ENCODE measurements around the gene MYCBP2.
"Not testable (repeated sequence)": the region's sequence is repeated elsewhere in the genome, so short reads cannot be mapped to it uniquely, and the experiment has no call there.

Gene MYCBP2

GRCh38 chr13:77326905-77327604, at the start of gene MYCBP2:
MYCBP2 (minus strand) TSS chr13:77327094; CDS start chr13:77326775, 319 bp downstream.
- peak; percentile 92 for FAIRE-seq

GRCh38 chr13:77375560-77376108, 48.7 kb upstream of the MYCBP2 start:
- no peak for FAIRE-seq

- FAIRE-seq, result no peak
Measured at GRCh38 chr13:77374786-77375185, 47.9 kb upstream of the MYCBP2 start.

- no peak for FAIRE-seq
Measured at GRCh38 chr13:77374339-77374738, 47.4 kb upstream of the MYCBP2 start.

- no peak for FAIRE-seq
Measured at GRCh38 chr13:77373502-77373901, 46.6 kb upstream of the MYCBP2 start.

GRCh38 chr13:77372275-77372674, 45.4 kb upstream of the MYCBP2 start:
- FAIRE-seq, result no peak

- no peak for FAIRE-seq
Measured at GRCh38 chr13:77370888-77371287, 44.0 kb upstream of the MYCBP2 start.

- no peak for FAIRE-seq
Measured at GRCh38 chr13:77362166-77362565, 35.3 kb upstream of the MYCBP2 start.

GRCh38 chr13:77360032-77360685, 33.3 kb upstream of the MYCBP2 start:
- no peak for FAIRE-seq

- no peak for FAIRE-seq
Measured at GRCh38 chr13:77359171-77359570, 32.3 kb upstream of the MYCBP2 start.

GRCh38 chr13:77358001-77358400, 31.1 kb upstream of the MYCBP2 start:
- FAIRE-seq, result no peak

GRCh38 chr13:77356155-77356554, 29.3 kb upstream of the MYCBP2 start:
- FAIRE-seq, result no peak

GRCh38 chr13:77353995-77354394, 27.1 kb upstream of the MYCBP2 start:
- FAIRE-seq, result no peak

- no peak for FAIRE-seq
Measured at GRCh38 chr13:77351315-77351714, 24.4 kb upstream of the MYCBP2 start.

GRCh38 chr13:77350811-77351210, 23.9 kb upstream of the MYCBP2 start:
- FAIRE-seq, result no peak

- FAIRE-seq, result no peak
Measured at GRCh38 chr13:77349365-77349764, 22.5 kb upstream of the MYCBP2 start.

GRCh38 chr13:77347351-77347750, 20.5 kb upstream of the MYCBP2 start:
- not testable (repeated sequence) for FAIRE-seq

GRCh38 chr13:77345150-77345780, 18.4 kb upstream of the MYCBP2 start:
- no peak for FAIRE-seq

GRCh38 chr13:77343841-77344240, 16.9 kb upstream of the MYCBP2 start:
- no peak for FAIRE-seq

- no peak for FAIRE-seq
Measured at GRCh38 chr13:77339408-77339807, 12.5 kb upstream of the MYCBP2 start.

GRCh38 chr13:77338961-77339401, 12.1 kb upstream of the MYCBP2 start:
- FAIRE-seq, result no peak

- no peak for FAIRE-seq
Measured at GRCh38 chr13:77338329-77338728, 11.4 kb upstream of the MYCBP2 start.

- no peak for FAIRE-seq
Measured at GRCh38 chr13:77337159-77337558, 10.3 kb upstream of the MYCBP2 start.

GRCh38 chr13:77335543-77335942, 8.6 kb upstream of the MYCBP2 start:
- FAIRE-seq, result no peak

All from G401.6 (cell line).